Measurements from ENCODE around the gene VAPB.
"Not testable (repeated sequence)": the region's sequence is repeated elsewhere in the genome, so short reads cannot be mapped to it uniquely, and the experiment has no call there.

The VAPB gene, protein sequence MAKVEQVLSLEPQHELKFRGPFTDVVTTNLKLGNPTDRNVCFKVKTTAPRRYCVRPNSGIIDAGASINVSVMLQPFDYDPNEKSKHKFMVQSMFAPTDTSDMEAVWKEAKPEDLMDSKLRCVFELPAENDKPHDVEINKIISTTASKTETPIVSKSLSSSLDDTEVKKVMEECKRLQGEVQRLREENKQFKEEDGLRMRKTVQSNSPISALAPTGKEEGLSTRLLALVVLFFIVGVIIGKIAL

DNA sequence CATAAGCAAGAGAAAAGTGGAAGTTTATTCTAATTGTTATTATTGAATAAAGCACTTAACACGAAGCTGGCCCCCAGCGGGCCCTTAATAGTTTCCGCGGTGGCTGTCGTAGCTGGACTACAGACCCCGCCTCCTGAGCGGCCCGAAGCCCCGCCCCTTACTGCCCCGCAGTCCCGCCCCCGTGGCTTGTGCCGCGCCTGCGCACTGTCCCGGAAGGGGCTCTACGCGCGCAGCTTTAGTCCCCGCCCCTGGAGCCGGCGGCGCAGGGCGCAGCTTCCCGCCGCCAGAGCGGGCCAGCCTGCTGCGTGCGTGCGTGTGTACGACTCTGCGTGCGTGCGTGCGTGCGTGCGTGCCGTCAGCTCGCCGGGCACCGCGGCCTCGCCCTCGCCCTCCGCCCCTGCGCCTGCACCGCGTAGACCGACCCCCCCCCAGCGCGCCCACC, at the start of gene VAPB:
TSS of gene VAPB (plus strand) at position 348 of the 442 bp plus-strand sequence. CDS start 231 bp downstream, outside the sequence.
- DNase-seq: peak; percentile 98

DNA sequence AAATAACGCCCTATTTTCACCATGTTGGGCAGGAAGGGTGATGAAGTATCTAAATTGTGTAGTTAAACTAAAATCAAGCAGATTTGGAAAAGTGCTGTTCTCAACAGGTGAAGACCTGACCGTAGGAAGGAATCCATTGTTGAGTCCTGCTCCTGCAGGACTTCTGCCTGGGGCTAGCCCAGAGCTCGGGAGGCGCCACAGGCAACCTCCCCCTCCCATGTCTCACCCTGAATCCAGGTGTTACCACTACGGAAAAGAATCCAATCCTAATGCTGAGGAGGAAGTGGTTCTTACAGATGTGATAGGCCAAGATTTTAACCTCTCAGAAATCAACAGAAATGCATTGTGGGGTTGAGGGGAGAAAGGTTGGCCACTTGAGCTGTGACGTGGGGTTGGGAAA, 49.3 kb upstream of the VAPB start:
- no peak for DNase-seq

DNA sequence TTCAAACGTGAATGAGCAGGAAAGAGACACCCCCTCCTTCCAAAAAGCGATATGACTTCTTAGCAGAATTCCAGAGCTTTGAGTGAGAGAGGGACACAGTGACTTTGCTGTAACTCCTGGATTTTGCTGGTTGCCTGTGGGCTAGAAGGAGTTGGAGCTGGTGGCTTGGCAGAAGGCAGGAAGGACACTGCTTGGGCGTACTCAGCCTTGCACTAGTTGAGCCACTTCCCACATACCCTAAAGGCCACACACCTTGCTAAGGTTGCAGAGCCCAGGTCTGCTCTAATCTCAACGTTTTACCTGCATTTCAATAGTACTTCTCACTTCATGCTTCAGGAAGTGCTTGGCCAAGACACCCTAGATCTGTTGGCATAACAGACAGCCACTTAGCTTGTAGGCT, 48.9 kb upstream of the VAPB start:
- no peak for DNase-seq

DNA sequence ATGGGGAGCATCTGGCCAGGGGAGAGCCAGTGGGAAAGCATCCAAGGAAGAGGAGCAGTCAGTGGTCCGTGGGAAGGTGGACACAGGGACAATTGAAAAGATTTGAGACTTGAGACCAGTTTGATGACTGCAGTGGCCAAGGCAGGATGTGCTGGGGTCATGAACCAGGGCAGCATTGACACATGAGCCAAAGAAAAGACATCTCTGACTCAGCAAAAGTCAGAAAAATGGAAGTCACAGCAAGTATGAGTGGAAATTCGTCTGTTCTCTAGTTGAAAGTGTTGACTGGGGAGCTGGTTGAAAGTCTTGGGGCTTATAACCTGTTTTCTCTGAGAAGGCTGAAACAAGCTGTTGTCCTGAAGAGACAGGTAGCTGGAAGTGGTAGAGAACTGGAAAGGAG, 48.2 kb upstream of the VAPB start:
- no peak for DNase-seq

DNA sequence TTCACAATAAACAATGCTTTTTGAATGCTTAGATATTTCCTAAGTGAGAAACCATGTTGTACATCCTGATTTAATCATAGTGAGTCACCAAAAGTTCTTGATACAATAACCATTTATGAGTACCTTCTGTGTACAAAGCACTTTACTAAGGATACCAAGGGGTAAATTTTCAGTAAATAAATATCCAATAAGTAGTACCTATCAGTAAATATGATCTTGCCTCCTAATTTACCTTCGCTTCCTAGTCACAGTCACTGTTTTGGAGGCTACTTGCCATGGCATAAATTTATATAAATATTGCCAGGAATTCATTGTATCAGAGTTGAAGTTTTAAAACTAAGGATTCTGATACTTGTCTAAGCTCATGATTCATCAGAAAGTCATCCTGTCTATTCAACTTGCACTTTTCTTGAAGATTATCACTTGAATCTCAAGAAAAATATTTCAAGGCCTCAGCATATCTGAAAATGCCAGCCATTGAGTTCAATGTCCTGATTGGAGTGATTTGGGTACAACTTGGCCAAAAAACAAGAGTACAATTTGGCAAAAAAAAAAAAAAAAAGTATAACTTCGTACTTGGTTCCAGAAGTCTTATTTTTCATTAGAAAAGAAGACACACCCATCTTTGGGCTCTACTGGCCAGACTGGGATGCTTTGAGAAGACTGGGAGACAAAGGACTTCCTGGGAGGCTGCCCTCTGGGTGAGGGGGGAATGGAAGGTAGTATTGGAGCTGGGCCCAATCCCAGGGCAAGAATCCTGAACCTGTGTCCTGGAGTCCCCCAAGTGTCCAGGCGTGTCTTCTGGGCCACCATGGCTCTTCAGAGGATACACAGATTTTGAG, 46.7 kb upstream of the VAPB start:
- no peak for DNase-seq

DNA sequence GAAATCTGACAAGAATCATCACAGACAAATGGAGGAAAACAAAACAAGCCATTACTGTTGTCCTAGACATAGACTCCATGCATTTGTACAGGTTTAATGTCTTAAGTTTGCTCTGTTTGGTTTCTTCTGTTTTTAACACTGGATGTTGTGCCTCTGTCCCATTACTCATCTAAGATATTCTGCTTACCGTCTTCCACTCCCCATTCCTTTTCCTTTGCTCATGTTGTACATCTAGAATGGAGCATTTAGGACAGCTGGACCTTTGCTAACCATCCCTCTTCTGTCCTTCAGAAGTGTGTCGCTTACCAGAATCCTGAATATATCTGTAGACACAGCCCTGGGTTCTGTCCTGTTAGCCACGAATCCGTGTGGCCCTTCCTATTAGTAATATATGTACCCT, 44.3 kb upstream of the VAPB start:
- no peak for DNase-seq

DNA sequence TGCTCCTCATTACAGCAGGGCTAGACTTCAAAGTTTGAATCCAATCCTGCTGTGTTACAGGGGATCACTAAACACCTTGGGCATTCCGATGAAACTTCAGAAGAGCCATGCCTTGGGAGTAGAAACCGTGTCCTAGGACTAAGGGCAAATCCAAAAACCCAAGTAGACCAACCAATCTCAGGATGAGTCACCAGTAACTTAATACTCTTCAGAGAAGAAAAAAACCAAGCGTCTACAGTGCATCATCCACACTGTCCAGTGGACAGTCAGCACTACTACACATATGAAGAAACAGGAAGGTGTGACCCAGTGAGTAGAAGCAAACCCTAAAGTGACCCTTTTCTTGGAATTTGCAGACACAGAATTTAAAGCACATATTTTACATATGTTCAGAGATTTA, 39.5 kb upstream of the VAPB start:
- no peak for DNase-seq

DNA sequence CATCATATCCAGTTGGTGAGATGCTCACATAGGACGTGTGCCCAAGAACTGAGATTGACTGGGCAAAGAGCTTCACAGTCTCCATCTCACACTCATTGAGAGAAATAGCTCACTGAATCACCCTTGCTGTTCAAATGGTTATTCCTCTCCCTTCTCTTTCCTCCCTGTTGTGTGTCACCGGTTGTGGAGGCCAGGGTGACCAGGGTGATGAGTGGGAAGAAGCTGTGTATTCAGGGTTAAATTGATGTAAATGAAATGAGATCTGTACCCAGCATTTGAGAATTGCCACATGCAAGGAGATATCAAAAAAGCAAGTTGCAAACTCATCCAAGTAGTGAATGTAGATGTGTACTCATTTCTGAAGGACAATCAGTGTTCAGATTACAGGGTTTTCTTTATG, 36.6 kb upstream of the VAPB start:
- no peak for DNase-seq

DNA sequence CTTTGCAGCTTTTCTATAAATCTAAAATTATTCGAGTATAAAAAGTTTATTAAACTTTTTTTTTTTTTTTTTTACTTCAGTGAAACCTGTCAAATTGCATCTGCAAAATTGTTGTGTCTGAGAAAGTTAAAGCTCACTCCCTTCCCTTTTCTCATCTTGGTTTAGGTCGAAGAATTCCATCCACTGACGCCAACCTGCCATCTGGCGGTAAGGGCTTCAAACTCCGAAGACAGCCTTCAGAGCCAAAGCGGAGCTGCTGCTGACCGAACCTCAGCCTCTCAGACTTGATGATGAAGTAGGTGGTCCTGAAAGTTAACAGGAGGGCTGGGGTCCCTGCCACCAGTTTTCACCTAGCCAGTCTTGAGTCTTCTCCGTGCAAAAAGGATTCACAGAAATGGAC, 29.6 kb upstream of the VAPB start:
- DNase-seq: no peak

DNA sequence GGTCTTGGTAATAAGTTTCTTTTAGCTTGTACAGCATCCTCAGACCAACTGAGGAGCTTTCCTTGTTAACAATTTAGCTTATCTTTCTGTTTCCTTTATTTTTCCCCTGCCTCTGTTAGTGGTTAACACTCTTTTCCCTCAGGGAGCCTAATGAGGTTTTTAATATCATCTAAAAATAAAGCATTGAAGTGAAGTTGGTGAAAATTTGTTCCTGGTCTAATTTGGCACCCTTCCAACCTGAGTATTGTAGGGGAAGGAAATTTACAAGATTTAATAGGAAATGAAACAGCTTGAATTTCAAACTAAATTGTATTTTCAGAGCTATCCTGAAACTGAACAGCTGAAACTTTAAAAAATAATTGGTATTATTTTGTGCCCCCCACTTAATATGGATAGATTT, 28.1 kb upstream of the VAPB start:
- no peak for DNase-seq

DNA sequence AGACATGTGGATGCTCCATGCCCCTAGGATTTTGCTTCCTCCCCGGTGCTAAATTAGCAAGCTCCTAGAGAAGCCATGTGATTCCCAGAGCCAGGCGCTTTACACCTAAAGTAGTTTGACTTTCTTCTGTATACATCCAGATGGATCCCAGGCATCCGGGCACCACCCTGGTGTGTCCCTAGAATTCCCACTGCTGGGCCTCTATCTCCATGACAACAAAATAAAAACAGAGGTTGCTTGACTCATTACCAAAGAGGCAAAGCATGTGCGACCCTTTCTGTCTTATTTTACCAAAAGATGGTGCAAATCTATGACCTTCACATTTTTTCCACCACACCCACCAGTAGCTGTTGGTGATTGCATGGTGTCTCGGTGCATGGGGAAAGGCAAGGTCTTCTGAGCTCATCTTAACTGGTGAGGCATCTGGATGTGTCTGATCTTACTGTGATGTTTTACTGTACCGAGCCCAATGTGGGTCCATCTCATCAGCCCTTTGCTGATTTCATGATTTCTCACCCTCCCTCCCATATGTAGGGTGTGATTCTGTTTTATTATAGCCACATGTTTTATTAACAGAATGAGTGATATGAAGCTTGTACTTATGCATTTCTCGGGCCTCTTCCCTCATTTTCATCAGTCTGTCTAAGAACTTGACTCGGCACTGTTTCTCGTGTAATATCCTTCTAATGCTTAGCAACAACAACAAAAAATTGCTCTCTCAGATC, 27.4 kb upstream of the VAPB start:
- no peak for DNase-seq

DNA sequence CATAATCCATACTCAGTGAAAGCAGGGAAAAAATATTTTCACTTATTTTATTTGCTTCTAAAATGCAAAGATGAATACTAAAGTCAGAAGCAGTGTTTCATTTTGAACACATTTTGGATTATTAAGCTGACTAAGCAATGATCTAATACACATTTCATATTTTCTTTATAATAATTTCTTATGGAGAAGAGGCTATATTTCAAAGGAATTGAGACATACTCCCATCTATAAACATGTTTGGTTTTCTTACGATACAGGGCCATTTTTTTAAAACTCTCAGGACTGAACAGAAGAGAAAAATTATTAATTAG, 26.9 kb upstream of the VAPB start:
- DNase-seq: no peak

DNA sequence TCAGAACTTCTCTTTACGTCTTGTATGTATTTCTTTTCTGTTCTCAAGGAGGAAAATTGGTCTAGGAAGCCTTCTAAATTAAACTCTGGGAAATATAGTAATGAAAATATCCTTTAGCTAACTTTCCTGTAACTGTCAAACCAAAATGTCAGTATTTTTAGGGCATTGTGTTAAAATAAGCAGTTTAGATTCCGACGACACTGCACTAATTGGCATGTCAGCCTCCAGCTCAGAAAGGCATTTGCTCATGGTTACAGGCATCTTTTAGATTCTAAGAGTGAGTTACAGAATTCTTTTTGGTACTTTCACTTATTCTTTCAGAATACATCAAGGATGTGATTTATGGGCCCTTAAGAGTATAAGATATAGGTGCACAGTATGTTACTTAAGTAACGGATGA, 26.1 kb upstream of the VAPB start:
- no peak for DNase-seq

DNA sequence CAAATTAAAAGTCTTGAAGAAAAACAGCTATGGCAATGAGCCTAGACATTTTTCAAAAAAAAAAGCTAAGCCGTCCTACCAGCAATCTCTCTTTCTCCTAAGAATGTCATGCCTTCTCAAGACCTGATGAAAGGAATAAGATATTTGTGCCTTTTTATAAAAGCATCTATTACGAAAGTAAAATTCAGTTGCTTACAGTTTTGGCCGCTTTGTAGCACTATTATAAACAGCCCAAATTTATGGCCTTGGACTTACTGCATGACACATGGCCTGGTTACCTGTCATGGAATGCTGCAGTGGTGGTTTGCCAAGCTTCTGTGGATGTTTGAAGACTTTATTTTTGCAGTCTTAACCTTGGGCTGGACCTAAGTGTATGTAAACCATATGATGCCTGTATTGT, 22.2 kb upstream of the VAPB start:
- DNase-seq: no peak

DNA sequence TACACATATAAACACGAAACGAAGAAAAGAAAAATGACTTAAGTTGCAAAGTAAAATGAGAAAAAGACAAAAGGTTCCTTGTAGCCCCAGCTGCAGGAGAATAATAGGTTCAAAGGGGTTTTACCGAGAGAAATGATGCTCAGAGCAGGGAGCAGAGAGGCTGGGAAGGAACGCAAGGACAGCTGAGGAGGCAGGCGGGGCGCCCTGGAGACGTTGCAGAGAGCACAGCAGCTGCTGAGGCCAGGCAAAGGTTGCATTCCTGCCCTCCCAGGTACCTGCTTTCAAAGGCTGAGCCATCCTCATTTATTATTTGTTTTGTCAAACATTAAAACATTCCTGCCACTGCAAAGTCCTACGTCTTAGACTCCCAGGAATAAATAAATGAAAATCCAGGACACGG, 16.2 kb upstream of the VAPB start:
- no peak for DNase-seq

DNA sequence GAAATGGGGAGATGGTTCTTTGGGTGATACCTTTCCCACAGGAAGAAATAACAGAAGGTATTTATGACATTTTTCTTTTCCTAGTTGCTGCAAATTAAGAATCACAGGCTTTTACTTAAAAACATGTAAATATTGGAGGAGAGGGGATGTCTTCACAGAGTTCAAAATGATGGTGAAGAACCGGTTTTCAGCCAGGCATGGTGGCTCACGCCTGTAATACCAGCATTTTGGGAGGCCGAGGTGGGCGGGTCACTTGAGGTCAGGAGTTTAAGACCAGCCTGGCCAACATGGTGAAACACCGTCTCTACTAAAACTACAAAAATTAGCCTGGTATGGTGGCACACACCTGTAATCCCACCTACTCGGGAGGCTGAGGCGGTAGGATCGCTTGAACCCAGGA, 15.7 kb upstream of the VAPB start:
- not testable (repeated sequence) for DNase-seq

DNA sequence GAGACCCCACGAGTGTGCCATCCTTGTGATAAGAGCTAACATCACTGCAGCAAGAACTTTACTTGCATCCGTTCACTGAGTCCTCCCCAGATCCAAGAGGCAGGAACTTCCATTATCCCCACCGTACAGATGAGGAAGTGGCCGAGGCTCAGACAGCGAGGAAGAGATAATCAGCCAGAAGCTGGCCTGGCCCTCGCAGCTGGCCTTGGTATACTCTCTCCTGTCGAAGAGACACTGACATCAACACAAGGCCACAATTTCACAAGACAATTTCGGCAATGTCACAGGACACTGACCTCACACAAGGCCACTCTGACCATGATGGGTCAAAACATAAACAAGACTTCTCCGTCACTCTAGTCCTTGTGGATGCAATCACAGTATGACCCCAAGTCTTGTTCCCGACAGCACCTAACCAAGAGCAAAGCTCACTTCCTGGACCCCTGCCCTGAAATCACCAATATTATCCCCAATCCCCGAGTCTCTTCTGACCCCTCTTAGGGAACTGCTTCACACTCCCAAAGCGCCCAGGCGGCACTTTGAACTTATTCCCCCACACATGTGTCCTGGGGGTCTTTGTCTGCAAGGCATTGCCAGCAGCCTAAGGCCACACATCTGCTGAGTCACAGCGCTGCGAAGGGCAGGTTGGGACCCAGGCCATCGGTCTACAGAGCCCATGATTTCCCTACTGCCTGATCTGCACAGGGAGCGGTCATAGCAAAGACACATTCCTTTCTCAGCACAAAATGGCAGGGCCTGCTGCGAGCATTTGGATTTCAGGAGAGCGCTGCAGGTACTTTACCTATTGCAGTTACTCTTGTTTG, 14.8 kb upstream of the VAPB start:
- DNase-seq: no peak

DNA sequence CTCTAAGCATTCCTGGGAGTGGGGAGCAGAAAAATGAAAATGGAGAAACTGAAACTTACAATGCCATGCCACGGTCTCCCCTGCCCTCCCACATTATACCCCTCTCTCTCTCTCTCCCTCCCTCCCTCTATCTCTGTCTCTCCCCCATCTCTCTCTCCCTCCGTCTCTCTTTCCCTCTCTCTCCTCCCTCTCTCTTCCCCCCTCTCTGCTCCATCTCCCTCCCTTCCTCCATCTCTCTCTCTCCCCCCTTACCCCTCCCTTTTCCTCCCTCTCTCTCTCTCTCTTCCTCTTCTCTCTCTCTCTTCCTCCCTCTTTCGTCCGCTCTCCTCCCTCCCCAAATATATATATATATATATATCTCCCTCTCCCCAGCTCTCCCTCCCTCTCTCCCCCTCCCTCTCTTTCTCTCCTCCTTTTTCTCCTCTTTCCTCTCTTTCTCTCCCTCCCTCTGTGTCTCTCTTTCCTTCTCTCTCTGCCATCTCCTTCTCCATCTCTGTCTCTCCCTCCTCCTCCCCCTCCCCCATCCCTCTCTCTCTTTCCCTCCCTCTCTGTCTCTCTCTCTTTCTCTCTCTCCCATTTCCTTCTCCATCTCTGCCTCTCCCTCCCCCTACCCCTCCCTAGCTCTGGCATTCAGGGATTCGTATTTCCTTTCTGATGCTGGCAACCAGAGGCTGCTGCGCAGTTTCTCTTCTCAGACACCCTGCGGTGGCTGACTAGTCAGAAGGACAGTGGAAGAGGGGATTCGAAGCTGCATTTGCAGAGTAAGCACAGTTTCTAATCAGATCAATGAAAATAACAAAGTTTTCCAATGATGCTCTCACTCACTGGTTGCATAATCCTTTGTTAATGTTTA, 13.9 kb upstream of the VAPB start:
- no peak for DNase-seq

DNA sequence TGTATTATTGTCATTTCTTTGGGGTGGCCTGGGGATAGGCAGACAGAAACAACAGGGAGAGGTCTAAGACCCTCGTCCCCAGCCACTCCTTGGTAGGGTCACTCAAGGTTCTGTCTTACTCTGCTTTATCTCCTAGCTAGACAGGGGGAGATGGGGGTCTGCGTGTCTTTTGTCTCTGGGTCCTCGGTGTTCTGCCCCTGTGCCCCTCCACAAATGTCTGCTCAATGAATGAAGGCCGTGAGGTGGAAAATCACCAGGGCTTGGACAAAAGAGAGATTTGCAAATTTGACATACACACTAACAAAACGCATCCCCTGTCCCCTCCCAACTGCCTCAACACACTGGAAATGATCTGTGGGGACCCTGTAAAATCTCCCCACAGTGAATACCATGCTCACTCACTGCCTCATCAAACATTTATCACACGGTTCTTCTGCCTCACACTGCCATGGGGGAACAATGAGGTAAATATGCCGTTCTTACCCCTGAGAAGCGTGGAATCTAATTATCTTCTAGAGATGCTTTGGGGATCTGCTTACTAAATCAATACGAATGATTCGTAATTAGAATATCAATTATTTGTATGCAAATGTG, 13.2 kb upstream of the VAPB start:
- DNase-seq: no peak

DNA sequence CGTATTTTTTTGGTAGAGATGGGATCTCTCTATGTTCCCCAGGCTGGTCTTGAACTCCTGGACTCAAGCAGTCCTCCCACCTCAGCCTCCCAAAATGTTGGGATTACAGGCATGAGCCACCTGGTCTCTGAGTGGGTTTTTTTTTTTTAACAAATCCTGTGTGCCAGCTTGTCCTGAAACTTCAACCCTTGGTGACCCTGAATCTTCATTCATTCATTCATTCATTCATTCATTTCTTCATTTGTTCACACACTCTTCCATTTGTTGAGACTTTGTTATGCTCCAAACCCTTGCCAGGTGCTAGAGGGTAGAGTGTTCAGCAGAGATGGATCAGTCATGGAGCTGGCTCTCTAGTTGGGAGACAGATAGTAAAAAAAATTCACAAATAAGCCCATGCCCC, 12.0 kb upstream of the VAPB start:
- DNase-seq: no peak

DNA sequence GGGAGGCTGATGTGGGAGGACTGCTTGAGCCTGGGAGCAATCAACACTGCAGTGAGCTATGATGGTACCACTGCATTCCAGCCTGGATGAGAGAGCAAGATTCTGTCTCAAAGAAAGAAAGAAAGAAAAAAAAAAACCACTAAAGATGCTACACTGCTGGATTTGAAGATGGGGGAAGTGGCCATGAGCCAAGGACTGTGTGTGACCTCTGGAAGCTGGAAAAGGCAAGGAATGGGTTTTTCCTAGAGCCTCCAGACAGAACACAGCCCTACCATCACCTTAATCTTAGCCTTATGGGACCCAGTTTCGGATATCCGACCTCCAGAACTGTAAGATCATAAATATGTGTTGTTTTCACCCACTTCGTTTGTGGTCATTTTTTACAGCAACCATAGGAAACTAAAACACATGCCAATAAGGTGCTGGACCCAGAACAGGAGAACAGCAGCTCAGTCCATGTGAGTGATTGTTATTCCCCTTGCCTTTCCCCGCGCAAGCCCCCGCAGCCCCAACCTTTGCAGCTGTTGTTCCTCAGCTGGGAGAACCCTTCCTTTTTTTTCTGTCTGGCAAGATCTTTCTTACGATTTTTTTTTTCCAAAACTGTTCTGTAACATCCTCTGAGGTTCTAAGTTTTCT, 11.1 kb upstream of the VAPB start:
- no peak for DNase-seq

Data from activated T-cell treated with anti-CD3 and anti-CD28 coated beads for 4 hours (primary cell).